ENCODE data around the gene ADAMTS2. TPM values are rescaled to one million over a fixed set of nuclear protein-coding genes. Genes with fewer than 3 reads are reported as not detected.

Gene ADAMTS2
- total and polyA plus RNA-seq, 2 of the 8 experiments (the other 6 are each of a cell fraction or from before 2014, with no cell fraction given), result 6.6 to 7.3 TPM

DNA sequence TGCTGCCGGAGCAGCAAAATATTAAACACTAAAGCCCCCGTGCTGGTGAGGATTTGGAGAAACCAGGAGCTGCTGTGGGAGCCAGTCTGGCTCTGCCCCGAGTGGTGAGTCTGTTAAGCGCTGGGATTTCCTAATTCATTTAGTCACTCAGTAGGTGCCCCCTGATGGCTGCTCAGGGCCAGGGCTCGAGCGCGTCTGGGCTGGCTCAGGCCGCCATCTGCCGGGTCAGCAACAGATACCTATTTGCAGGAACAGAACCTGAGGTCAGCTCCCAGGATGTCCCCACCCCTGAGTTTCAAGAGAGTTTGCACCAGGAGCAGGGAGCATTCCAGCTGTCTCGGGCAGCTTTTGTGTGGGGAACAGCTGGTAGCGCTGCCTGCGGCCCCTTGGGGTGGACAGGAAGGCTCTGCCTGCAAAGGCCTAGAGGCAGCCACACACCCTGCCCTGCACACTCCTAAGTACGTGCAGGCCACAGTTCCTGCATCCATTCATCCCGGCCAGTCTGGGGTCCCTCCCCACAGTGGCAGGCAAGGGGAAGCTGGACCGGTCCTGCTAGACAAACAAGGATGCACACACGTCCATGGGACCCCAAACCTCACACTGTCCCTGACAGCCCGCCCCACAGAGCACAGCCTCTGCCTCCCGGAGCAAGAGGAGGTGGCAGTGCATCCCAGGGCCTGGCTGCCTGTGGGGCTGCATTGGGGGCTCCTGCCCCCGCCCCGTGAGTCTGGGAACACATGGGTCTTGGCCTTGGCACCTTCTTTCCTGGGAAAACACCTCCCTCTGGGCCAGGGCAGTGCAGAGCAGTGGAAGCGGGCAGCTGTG lies 83.7 kb downstream of the ADAMTS2 start (continued):
- TF ChIP-seq, protein P1, sequence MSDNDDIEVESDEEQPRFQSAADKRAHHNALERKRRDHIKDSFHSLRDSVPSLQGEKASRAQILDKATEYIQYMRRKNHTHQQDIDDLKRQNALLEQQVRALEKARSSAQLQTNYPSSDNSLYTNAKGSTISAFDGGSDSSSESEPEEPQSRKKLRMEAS (IDR thresholded peaks at IDR 0.05), result no peak
- TF ChIP-seq POU5F1 (IDR thresholded peaks at IDR 0.05; ENCODE audit: low read depth, low read length), result no peak
- no peak for TF ChIP-seq GTF2F1 (IDR thresholded peaks at IDR 0.05; ENCODE audit: borderline replicate concordance, low read depth, low read length)
- no peak for TF ChIP-seq CHD1 (IDR thresholded peaks at IDR 0.05; ENCODE audit: low read depth, low read length)
- TF ChIP-seq HDAC6 (IDR thresholded peaks at IDR 0.05; ENCODE audit: low read depth, low read length), result no peak
- 0 out of 2 replicates have a peak, but pooled peaks have one; percentile 39 for TF ChIP-seq JUND (IDR thresholded peaks at IDR 0.05; ENCODE audit: low read length)
- peak; percentile 68 for TF ChIP-seq YY1 (IDR thresholded peaks at IDR 0.05; ENCODE audit: low read depth, low read length)
- no peak for TF ChIP-seq SP1 (IDR thresholded peaks at IDR 0.05; ENCODE audit: low read depth, low read length)
- TF ChIP-seq ZNF274 (IDR thresholded peaks at IDR 0.05; ENCODE audit: borderline replicate concordance, extremely low read depth, low read length), result no peak
